ENCODE results near the gene WBP1.

- TF ChIP-seq POLR2A (IDR thresholded peaks at IDR 0.05; ENCODE audit: low read length) (no peak), GATA1 (IDR thresholded peaks at IDR 0.05; ENCODE audit: low read depth, low read length) (no peak)
These were observed 44.0 kb downstream of the WBP1 start for GRCh38 chr2:74502147-74502719.

Data from erythroblast (primary cell).